DOHH2 (cell line): ENCODE data around the gene SLC25A13.

Source experiments
- H3F3A ChIP-seq: fragments of 200-600 bp; sonication (generic), shearing (Covaris generic); 2 replicates; pipeline ENCODE4 v1.6.0; 2016; ENCODE audit warnings: antibody characterized with exemption, mild to moderate bottlenecking; ENCODE audit not compliant: control insufficient read depth, insufficient read depth
- H3K27ac ChIP-seq: fragments of 200-600 bp; sonication (generic); 2 replicates; pipeline ENCODE4 v1.5.1; 2014; ENCODE audit warnings: low read depth, mild to moderate bottlenecking, low read length, moderate library complexity
- H3K27me3 ChIP-seq: fragments of 200-600 bp; sonication (generic); 2 replicates; pipeline ENCODE4 v1.6.1; 2014; ENCODE audit warnings: mild to moderate bottlenecking, low read length, mixed read lengths; ENCODE audit not compliant: control insufficient read depth
- H3K36me3 ChIP-seq: fragments of 200-600 bp; sonication (generic); 2 replicates; pipeline ENCODE4 v1.6.1; 2014; ENCODE audit warnings: mild to moderate bottlenecking, low read length, moderate library complexity, mixed read lengths; ENCODE audit not compliant: control insufficient read depth
- H3K4me1 ChIP-seq: fragments of 200-600 bp; sonication (generic); 2 replicates; pipeline ENCODE4 v1.6.1; 2014; ENCODE audit warnings: mild to moderate bottlenecking, low read length, mixed read lengths; ENCODE audit not compliant: control insufficient read depth
- H3K4me2 ChIP-seq: fragments of 200-600 bp; sonication (generic); 2 replicates; pipeline ENCODE4 v1.6.0; 2014; ENCODE audit warnings: mild to moderate bottlenecking, low read length, moderate library complexity
- H3K4me3 ChIP-seq: fragments of 200-600 bp; sonication (generic); 2 replicates; pipeline ENCODE4 v1.5.1; 2014; ENCODE audit warnings: mild to moderate bottlenecking, low read length, mixed read lengths
- H3K79me2 ChIP-seq: fragments of 200-600 bp; sonication (generic); 2 replicates; pipeline ENCODE4 v1.6.1; 2014; ENCODE audit warnings: mild to moderate bottlenecking, low read length, mixed read lengths; ENCODE audit not compliant: control insufficient read depth
- H3K9me2 ChIP-seq: fragments of 200-600 bp; sonication (generic); replicated peaks from 2 replicates; pipeline ENCODE4 v1.6.1; 2014; ENCODE audit warnings: mild to moderate bottlenecking, low read length, mixed read lengths; ENCODE audit not compliant: control insufficient read depth
- H3K9me3 ChIP-seq: fragments of 200-600 bp; sonication (generic); 2 replicates; pipeline ENCODE4 v1.6.1; 2014; ENCODE audit warnings: antibody characterized with exemption, low read length, mixed read lengths; ENCODE audit not compliant: control insufficient read depth, insufficient read depth
- H4K20me1 ChIP-seq: fragments of 200-600 bp; sonication (generic); 2 replicates; pipeline ENCODE4 v1.6.0; 2014; ENCODE audit warnings: low read depth, mild to moderate bottlenecking, antibody characterized with exemption, low read length, moderate library complexity; ENCODE audit not compliant: control insufficient read depth, insufficient read depth
- EZH2phosphoT487 ChIP-seq: fragments of 200-600 bp; sonication (generic); IDR thresholded peaks from 2 replicates; pipeline ENCODE4 v1.6.1; 2017; ENCODE audit warnings: borderline replicate concordance, mild to moderate bottlenecking, antibody characterized with exemption, low read length, moderate library complexity, mixed read lengths
- TF ChIP-seq, protein P1 (sequence below): fragments of 200-600 bp; sonication (generic); IDR thresholded peaks from one replicate; pipeline ENCODE4 v1.5.1; 2014; ENCODE audit warnings: antibody characterized with exemption, mild to moderate bottlenecking, low read depth, low read length; ENCODE audit not compliant: poor library complexity, severe bottlenecking

The SLC25A13 gene

DNA sequence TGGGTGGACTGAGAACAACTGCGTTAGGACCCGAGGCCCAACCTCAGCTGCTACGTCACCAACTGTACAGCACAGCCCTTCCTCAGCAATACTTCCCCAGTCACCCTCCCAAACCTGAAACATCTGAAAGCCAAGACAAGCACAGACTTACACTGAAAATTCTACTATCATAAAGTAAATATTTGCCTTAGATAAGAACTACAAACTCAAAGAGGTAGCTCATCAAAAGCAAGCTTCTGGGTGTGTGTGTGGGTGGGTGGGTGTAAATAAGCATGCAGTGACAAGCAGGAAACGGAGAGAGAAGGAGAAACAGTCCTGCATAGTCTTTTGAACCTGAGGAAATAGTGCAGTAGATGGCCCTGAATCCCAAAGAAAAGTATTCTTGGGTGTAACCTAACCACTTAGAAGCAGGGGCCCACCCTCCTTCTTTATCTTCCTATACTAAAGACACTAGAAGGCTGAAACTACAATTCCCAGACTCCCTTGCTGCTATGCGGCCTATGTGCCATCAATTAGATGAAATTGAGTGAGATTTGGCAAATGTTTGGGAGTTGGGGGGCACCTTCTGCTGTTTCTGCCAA is 18.7 kb downstream of the SLC25A13 start:
- no peak for TF ChIP-seq EZH2phosphoT487
- TF ChIP-seq, protein P1, sequence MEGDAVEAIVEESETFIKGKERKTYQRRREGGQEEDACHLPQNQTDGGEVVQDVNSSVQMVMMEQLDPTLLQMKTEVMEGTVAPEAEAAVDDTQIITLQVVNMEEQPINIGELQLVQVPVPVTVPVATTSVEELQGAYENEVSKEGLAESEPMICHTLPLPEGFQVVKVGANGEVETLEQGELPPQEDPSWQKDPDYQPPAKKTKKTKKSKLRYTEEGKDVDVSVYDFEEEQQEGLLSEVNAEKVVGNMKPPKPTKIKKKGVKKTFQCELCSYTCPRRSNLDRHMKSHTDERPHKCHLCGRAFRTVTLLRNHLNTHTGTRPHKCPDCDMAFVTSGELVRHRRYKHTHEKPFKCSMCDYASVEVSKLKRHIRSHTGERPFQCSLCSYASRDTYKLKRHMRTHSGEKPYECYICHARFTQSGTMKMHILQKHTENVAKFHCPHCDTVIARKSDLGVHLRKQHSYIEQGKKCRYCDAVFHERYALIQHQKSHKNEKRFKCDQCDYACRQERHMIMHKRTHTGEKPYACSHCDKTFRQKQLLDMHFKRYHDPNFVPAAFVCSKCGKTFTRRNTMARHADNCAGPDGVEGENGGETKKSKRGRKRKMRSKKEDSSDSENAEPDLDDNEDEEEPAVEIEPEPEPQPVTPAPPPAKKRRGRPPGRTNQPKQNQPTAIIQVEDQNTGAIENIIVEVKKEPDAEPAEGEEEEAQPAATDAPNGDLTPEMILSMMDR: no peak
- Histone ChIP-seq H4K20me1 (no peaks in the 10 kb centered on the region), H3K27ac (no peak overlapping the region), H3K4me2 (no peak overlapping the region), H3K79me2 (peaks cover 59% of the 10 kb centered on the region), H3K4me1 (no peaks in the 10 kb centered on the region), H3K27me3 (no peaks in the 10 kb centered on the region), H3K9me2 (no peaks in the 10 kb centered on the region), H3K9me3 (no peaks in the 10 kb centered on the region), H3K4me3 (no peak overlapping the region), H3K36me3 (no peaks in the 10 kb centered on the region), H3F3A (no peaks in the 10 kb centered on the region)

DNA sequence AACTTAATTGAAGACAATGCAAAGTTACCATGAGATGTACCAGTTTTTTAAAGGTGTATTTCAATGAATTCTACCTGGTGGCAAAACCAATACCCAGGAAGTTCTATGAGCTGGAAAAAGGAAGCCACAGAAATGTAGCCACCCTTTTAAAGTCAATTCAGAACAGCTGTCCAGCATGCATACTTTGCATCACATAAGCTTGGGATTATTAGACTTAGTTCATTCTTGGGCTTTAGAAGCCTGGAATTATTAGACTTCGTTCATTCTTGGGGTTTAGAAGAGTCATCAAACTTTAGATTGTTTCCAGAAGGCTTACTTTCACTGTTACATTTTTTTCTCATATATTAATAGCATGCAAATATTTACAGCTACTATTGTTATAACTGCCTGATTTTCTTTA is 20.9 kb downstream of the SLC25A13 start:
- no peak overlapping the region for H3K27ac ChIP-seq
- no peak overlapping the region for H3K4me3 ChIP-seq
- H3K27me3 ChIP-seq: no peaks in the 10 kb centered on the region
- H3K36me3 ChIP-seq: no peaks in the 10 kb centered on the region
- no peaks in the 10 kb centered on the region for H3K9me3 ChIP-seq
- no peaks in the 10 kb centered on the region for H3K9me2 ChIP-seq
- H3K4me2 ChIP-seq: no peak overlapping the region
- no peaks in the 10 kb centered on the region for H3K4me1 ChIP-seq
- H4K20me1 ChIP-seq: no peaks in the 10 kb centered on the region
- H3K79me2 ChIP-seq: peaks cover 49% of the 10 kb centered on the region
- no peak for TF ChIP-seq EZH2phosphoT487
- TF ChIP-seq, protein P1: no peak
- no peaks in the 10 kb centered on the region; the same call in 1 of the 2 replicates for H3F3A ChIP-seq

DNA sequence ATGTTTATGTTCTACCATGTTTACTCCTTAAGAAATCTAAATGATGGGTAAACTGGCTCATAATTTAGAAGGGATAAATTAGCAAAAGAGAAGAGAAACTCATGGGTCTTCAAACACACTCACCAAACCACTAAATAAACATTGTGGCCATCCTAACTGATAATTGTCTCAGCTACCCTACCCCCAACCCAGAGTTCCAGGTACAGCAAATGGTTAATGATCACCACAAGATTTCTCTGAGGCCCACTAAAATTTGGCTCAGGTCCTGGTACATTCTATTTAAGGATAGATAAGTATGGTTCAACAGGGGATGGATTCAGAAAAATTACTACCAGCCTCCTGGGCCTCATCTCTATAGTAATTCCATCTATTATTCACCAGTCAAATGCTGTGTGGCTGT is 21.4 kb downstream of the SLC25A13 start:
- H3K27ac ChIP-seq: no peak overlapping the region
- no peaks in the 10 kb centered on the region for H3K9me3 ChIP-seq
- H3K27me3 ChIP-seq: no peaks in the 10 kb centered on the region
- no peak overlapping the region for H3K4me3 ChIP-seq
- H3K4me2 ChIP-seq: no peak overlapping the region
- no peaks in the 10 kb centered on the region for H3K4me1 ChIP-seq
- no peaks in the 10 kb centered on the region for H3K9me2 ChIP-seq
- no peaks in the 10 kb centered on the region; the same call in 1 of the 2 replicates for H3F3A ChIP-seq
- peaks cover 49% of the 10 kb centered on the region for H3K79me2 ChIP-seq
- H4K20me1 ChIP-seq: no peaks in the 10 kb centered on the region
- no peaks in the 10 kb centered on the region for H3K36me3 ChIP-seq
- TF ChIP-seq, protein P1: no peak
- no peak for TF ChIP-seq EZH2phosphoT487
